HG02763 (cell line): ENCODE measurements around the gene GALR3.

Experiments
- ATAC-seq: cut with Tn5 transposase; IDR thresholded peaks from one replicate; pipeline ENCODE4 v1.9.1; 2021; ENCODE audit warnings: mild to moderate bottlenecking, moderate library complexity; ENCODE audit not compliant: unreplicated experiment

Gene GALR3

GRCh38 chr22:37855462-37855861, 32.3 kb downstream of the GALR3 start:
- ATAC-seq, result no peak

GRCh38 chr22:37860796-37861421, 37.7 kb downstream of the GALR3 start:
- ATAC-seq, result no peak

- ATAC-seq, result no peak
Observed at GRCh38 chr22:37862570-37863325, 39.6 kb downstream of the GALR3 start.

- ATAC-seq, result no peak
Observed at GRCh38 chr22:37865510-37865909, 42.3 kb downstream of the GALR3 start.

GRCh38 chr22:37870273-37870672, 47.1 kb downstream of the GALR3 start:
- ATAC-seq, result no peak
